CD14-positive monocyte (primary cell): ENCODE results near the gene GRB14. TPM values are rescaled to one million over a fixed set of nuclear protein-coding genes. Genes with fewer than 3 reads are reported as not detected.

Experiments
- DNase-seq, 3 donors: peaks; one replicate each; pipeline ENCODE4 v3.0.0-alpha.2; 2011 to 2022
- H2AFZ ChIP-seq: 2 replicates; pipeline ENCODE4 v1.6.0; 2012; ENCODE audit warnings: mild to moderate bottlenecking, low read depth, low read length, inconsistent platforms; ENCODE audit not compliant: insufficient read depth, poor library complexity, severe bottlenecking
- H3K27ac ChIP-seq, 2 donors: 1 replicate in 1 of 2; 2 replicates in 1 of 2; pipeline ENCODE4 v1.5.1; 2012 to 2013; ENCODE audit warnings: low read length in 2 of 2, control low read depth in 1 of 2, inconsistent platforms in 1 of 2, low read depth in 1 of 2, mild to moderate bottlenecking in 1 of 2
- H3K27me3 ChIP-seq, 2 donors: one replicate each; pipeline versions ENCODE4 v1.6.0 to v1.6.1; 2011 to 2013; ENCODE audit warnings: low read length in 2 of 2; ENCODE audit not compliant: control insufficient read depth in 2 of 2, insufficient read depth in 2 of 2
- H3K36me3 ChIP-seq, 2 donors: replicated peaks in 1 of 2; 1 replicate in 1 of 2; 2 replicates in 1 of 2; pipeline versions ENCODE4 v1.5.1 to v1.6.1; 2012 to 2013; ENCODE audit warnings: low read length in 2 of 2, control low read depth in 1 of 2, inconsistent platforms in 1 of 2, mild to moderate bottlenecking in 1 of 2; ENCODE audit not compliant: insufficient read depth in 2 of 2, control insufficient read depth in 1 of 2
- H3K4me1 ChIP-seq, 2 donors: 1 replicate in 1 of 2; 2 replicates in 1 of 2; pipeline versions ENCODE4 v1.5.1 to v1.6.1; 2012 to 2013; ENCODE audit warnings: low read length in 2 of 2, control low read depth in 1 of 2, inconsistent platforms in 1 of 2, mild to moderate bottlenecking in 1 of 2, moderate library complexity in 1 of 2; ENCODE audit not compliant: insufficient read depth in 2 of 2, control insufficient read depth in 1 of 2
- H3K4me2 ChIP-seq: replicated peaks from 2 replicates; pipeline ENCODE3; 2012; ENCODE audit warnings: low read length, moderate library complexity, mild to moderate bottlenecking; ENCODE audit not compliant: poor library complexity, severe bottlenecking; ENCODE audit errors: extremely low read depth
- H3K4me3 ChIP-seq, 3 experiments: fragments of 200-600 bp in 1 of 3; sonication (generic) in 1 of 3; replicated peaks in 1 of 3; 1 replicate in 2 of 3; 2 replicates in 1 of 3; pipeline ENCODE4 v1.5.1; 2011 to 2013; ENCODE audit warnings: low read length in 3 of 3, mild to moderate bottlenecking in 3 of 3, control low read depth in 2 of 3, low read depth in 2 of 3, inconsistent platforms in 1 of 3, moderate library complexity in 1 of 3
- H3K79me2 ChIP-seq: 2 replicates; pipeline ENCODE4 v1.6.0; 2012; ENCODE audit warnings: mild to moderate bottlenecking, control low read depth, inconsistent platforms, low read length, moderate library complexity; ENCODE audit not compliant: insufficient read depth
- H3K9ac ChIP-seq: 2 replicates; pipeline ENCODE4 v1.6.0; 2017; ENCODE audit warnings: low read length, mild to moderate bottlenecking; ENCODE audit not compliant: insufficient read depth, poor library complexity, severe bottlenecking
- H3K9me3 ChIP-seq, 2 donors: replicated peaks in 1 of 2; 1 replicate in 1 of 2; 2 replicates in 1 of 2; pipeline versions ENCODE4 v1.5.1 to v1.6.1; 2012 to 2013; ENCODE audit warnings: low read length in 2 of 2, control low read depth in 1 of 2; ENCODE audit not compliant: control insufficient read depth in 1 of 2, insufficient read depth in 1 of 2
- H4K20me1 ChIP-seq: 2 replicates; pipeline ENCODE4 v1.6.0; 2012; ENCODE audit warnings: mild to moderate bottlenecking, low read length, control low read depth, moderate library complexity; ENCODE audit not compliant: insufficient read depth
- H3K27ac Mint-ChIP-seq, 7 donors: one replicate each; pipeline ENCODE4 v1.8.0; 2020; ENCODE audit warnings: mild to moderate bottlenecking in 7 of 7, mixed read lengths in 7 of 7, moderate library complexity in 6 of 7, inconsistent platforms in 2 of 7
- H3K27me3 Mint-ChIP-seq, 3 donors: one replicate each; pipeline ENCODE4 v1.8.0; 2021 to 2022; ENCODE audit warnings: low read depth in 3 of 3, mild to moderate bottlenecking in 3 of 3, mixed read lengths in 3 of 3, moderate library complexity in 3 of 3, inconsistent platforms in 1 of 3
- H3K36me3 Mint-ChIP-seq, 2 donors: one replicate each; pipeline ENCODE4 v1.8.0; 2020; ENCODE audit warnings: mixed read lengths in 2 of 2, inconsistent platforms in 1 of 2, mild to moderate bottlenecking in 1 of 2
- H3K4me1 Mint-ChIP-seq: one replicate; pipeline ENCODE4 v1.8.0; 2020; ENCODE audit warnings: mild to moderate bottlenecking, mixed read lengths
- H3K4me3 Mint-ChIP-seq, 2 donors: one replicate each; pipeline ENCODE4 v1.8.0; 2020; ENCODE audit warnings: mild to moderate bottlenecking in 2 of 2, mixed read lengths in 2 of 2, moderate library complexity in 1 of 2
- H3K9me3 Mint-ChIP-seq, 7 donors: one replicate each; pipeline ENCODE4 v1.8.0; 2020 to 2022; ENCODE audit warnings: mixed read lengths in 7 of 7, mild to moderate bottlenecking in 6 of 7, moderate library complexity in 6 of 7, inconsistent platforms in 2 of 7
- WGBS: methylation state at CpG from one replicate; pipeline ENCODE4 v1.1.5; 2013; ENCODE audit warnings: missing lambda C conversion rate; ENCODE audit not compliant: insufficient coverage; 5-methylcytosine and 5-hydroxymethylcytosine counted together
- intact Hi-C, 2 donors: fragments of 100-400 bp; cut with micrococcal nuclease; formaldehyde crosslinking; loops; one replicate each; pipeline versions ENCODE4 v1.15.0 to v1.15.1; 2023
- polyA plus RNA-seq, 3 donors: library from polyadenylated mRNA; depleted of rRNA in 1 of 3; unstranded in 2 of 3; stranded (reverse) in 1 of 3; fragments of 300-500 nt in 2 of 3; fragments of >200 nt in 1 of 3; fragmentation: Illumina TruSeq in 2 of 3; gene quantifications; 1 replicate in 2 of 3; 2 replicates in 1 of 3; pipeline ENCODE4 v1.2.3, GENCODE V29; 2012 to 2021
- TF ChIP-seq, protein P1 (sequence below): fragments of 200-600 bp; IDR thresholded peaks from one replicate; pipeline ENCODE4 v1.8.0; 2022; ENCODE audit warnings: antibody characterized with exemption, mild to moderate bottlenecking

GRB14 gene
- polyA plus RNA-seq, 3 donors: 0.20 to 0.28 TPM; not detected in 1

DNA sequence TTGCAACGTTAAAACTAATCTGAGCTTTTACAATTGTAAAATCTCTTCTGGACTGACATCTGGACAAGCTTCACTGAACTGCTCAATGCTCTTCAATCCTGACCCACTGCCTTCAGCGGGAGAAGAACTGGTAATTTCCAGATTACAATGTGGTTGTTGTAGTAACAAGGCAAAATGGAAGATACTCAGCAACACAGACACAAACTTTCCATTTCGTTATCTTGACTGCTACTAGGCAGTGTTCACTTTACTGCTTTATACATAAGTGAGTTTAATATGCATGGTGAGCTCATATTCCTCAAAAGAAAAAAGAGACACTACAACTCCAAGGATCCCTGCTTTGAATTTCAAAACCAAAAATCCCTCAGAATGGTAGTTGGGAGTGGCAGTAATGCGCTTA lies 51.9 kb downstream of the GRB14 start:
- H3K36me3 ChIP-seq: no peaks in the 10 kb centered on the region
- no peak overlapping the region for H2AFZ ChIP-seq
- no peaks in the 10 kb centered on the region for H4K20me1 ChIP-seq
- intact Hi-C loops: no loop called here
- H3K9me3 Mint-ChIP-seq: peaks cover 0 to 2% (median 0%) of the 10 kb centered on the region in 7 donors
- no peaks in the 10 kb centered on the region for H3K9me3 ChIP-seq
- H3K27ac ChIP-seq: no peak overlapping the region
- H3K4me3 Mint-ChIP-seq: no peak overlapping the region
- H3K27me3 ChIP-seq: no peaks in the 10 kb centered on the region
- no peaks in the 10 kb centered on the region for H3K36me3 Mint-ChIP-seq
- no peak overlapping the region for H3K4me2 ChIP-seq
- no peaks in the 10 kb centered on the region for H3K4me1 ChIP-seq
- TF ChIP-seq, protein P1, sequence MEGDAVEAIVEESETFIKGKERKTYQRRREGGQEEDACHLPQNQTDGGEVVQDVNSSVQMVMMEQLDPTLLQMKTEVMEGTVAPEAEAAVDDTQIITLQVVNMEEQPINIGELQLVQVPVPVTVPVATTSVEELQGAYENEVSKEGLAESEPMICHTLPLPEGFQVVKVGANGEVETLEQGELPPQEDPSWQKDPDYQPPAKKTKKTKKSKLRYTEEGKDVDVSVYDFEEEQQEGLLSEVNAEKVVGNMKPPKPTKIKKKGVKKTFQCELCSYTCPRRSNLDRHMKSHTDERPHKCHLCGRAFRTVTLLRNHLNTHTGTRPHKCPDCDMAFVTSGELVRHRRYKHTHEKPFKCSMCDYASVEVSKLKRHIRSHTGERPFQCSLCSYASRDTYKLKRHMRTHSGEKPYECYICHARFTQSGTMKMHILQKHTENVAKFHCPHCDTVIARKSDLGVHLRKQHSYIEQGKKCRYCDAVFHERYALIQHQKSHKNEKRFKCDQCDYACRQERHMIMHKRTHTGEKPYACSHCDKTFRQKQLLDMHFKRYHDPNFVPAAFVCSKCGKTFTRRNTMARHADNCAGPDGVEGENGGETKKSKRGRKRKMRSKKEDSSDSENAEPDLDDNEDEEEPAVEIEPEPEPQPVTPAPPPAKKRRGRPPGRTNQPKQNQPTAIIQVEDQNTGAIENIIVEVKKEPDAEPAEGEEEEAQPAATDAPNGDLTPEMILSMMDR: no peak
- 100% methylated on average over 1 of the region's 4 CpGs for WGBS
- H3K4me1 Mint-ChIP-seq: no peaks in the 10 kb centered on the region
- no peak for DNase-seq
- no peak overlapping the region for H3K4me3 ChIP-seq
- H3K79me2 ChIP-seq: no peaks in the 10 kb centered on the region
- no peak overlapping the region for H3K27ac Mint-ChIP-seq
- no peaks in the 10 kb centered on the region for H3K27me3 Mint-ChIP-seq
- no peak overlapping the region for H3K9ac ChIP-seq

DNA sequence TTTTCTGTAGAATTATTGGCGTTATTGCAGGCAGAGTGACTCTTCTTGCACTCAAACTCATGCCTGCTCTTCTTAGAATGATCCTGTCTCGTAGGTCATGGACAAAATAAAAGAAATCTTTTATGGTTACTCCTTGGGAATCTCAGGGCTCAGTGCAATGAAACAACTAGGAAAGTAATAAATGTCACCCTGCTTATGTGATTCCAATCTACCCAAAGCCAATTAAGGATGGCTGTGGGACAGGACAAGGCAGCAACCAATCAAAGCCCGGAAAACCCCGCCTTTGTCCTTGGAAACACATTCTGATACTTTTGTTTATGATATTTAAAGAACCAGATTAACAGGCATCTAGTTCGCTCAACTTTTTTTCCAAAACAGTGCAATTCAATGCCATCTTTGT lies 53.0 kb downstream of the GRB14 start:
- no peaks in the 10 kb centered on the region for H3K36me3 ChIP-seq
- H3K4me1 ChIP-seq: no peaks in the 10 kb centered on the region
- no peaks in the 10 kb centered on the region for H3K27me3 Mint-ChIP-seq
- no peaks in the 10 kb centered on the region for H3K27me3 ChIP-seq
- DNase-seq: no peak
- no peaks in the 10 kb centered on the region for H3K4me1 Mint-ChIP-seq
- H3K27ac Mint-ChIP-seq: no peak overlapping the region
- H3K36me3 Mint-ChIP-seq: no peaks in the 10 kb centered on the region
- H3K27ac ChIP-seq: no peak overlapping the region
- TF ChIP-seq, protein P1: no peak
- no peaks in the 10 kb centered on the region for H4K20me1 ChIP-seq
- H3K79me2 ChIP-seq: no peaks in the 10 kb centered on the region
- H2AFZ ChIP-seq: no peak overlapping the region
- intact Hi-C loops: no loop called here
- H3K9ac ChIP-seq: no peak overlapping the region
- no peak overlapping the region for H3K4me2 ChIP-seq
- no CpG with 5 or more reads among the region's 5 CpGs for WGBS
- H3K9me3 Mint-ChIP-seq: peaks cover 0 to 2% (median 0%) of the 10 kb centered on the region in 7 donors
- H3K4me3 ChIP-seq: no peak overlapping the region
- H3K4me3 Mint-ChIP-seq: no peak overlapping the region
- no peaks in the 10 kb centered on the region for H3K9me3 ChIP-seq
